CD14-positive monocyte (primary cell): ENCODE results near the gene SPATA13. TPM values are rescaled to one million over a fixed set of nuclear protein-coding genes. Genes with fewer than 3 reads are reported as not detected.

Experiments used
- DNase-seq, 3 donors: peaks; one replicate each; pipeline ENCODE4 v3.0.0-alpha.2; 2011 to 2022
- H2AFZ ChIP-seq: 2 replicates; pipeline ENCODE4 v1.6.0; 2012; ENCODE audit warnings: mild to moderate bottlenecking, low read depth, low read length, inconsistent platforms; ENCODE audit not compliant: insufficient read depth, poor library complexity, severe bottlenecking
- H3K27ac ChIP-seq, 2 donors: 1 replicate in 1 of 2; 2 replicates in 1 of 2; pipeline ENCODE4 v1.5.1; 2012 to 2013; ENCODE audit warnings: low read length in 2 of 2, control low read depth in 1 of 2, inconsistent platforms in 1 of 2, low read depth in 1 of 2, mild to moderate bottlenecking in 1 of 2
- H3K27me3 ChIP-seq, 2 donors: one replicate each; pipeline versions ENCODE4 v1.6.0 to v1.6.1; 2011 to 2013; ENCODE audit warnings: low read length in 2 of 2; ENCODE audit not compliant: control insufficient read depth in 2 of 2, insufficient read depth in 2 of 2
- H3K36me3 ChIP-seq, 2 donors: replicated peaks in 1 of 2; 1 replicate in 1 of 2; 2 replicates in 1 of 2; pipeline versions ENCODE4 v1.5.1 to v1.6.1; 2012 to 2013; ENCODE audit warnings: low read length in 2 of 2, control low read depth in 1 of 2, inconsistent platforms in 1 of 2, mild to moderate bottlenecking in 1 of 2; ENCODE audit not compliant: insufficient read depth in 2 of 2, control insufficient read depth in 1 of 2
- H3K4me1 ChIP-seq, 2 donors: 1 replicate in 1 of 2; 2 replicates in 1 of 2; pipeline versions ENCODE4 v1.5.1 to v1.6.1; 2012 to 2013; ENCODE audit warnings: low read length in 2 of 2, control low read depth in 1 of 2, inconsistent platforms in 1 of 2, mild to moderate bottlenecking in 1 of 2, moderate library complexity in 1 of 2; ENCODE audit not compliant: insufficient read depth in 2 of 2, control insufficient read depth in 1 of 2
- H3K4me2 ChIP-seq: replicated peaks from 2 replicates; pipeline ENCODE3; 2012; ENCODE audit warnings: low read length, moderate library complexity, mild to moderate bottlenecking; ENCODE audit not compliant: poor library complexity, severe bottlenecking; ENCODE audit errors: extremely low read depth
- H3K4me3 ChIP-seq, 3 experiments: fragments of 200-600 bp in 1 of 3; sonication (generic) in 1 of 3; replicated peaks in 1 of 3; 1 replicate in 2 of 3; 2 replicates in 1 of 3; pipeline ENCODE4 v1.5.1; 2011 to 2013; ENCODE audit warnings: low read length in 3 of 3, mild to moderate bottlenecking in 3 of 3, control low read depth in 2 of 3, low read depth in 2 of 3, inconsistent platforms in 1 of 3, moderate library complexity in 1 of 3
- H3K79me2 ChIP-seq: 2 replicates; pipeline ENCODE4 v1.6.0; 2012; ENCODE audit warnings: mild to moderate bottlenecking, control low read depth, inconsistent platforms, low read length, moderate library complexity; ENCODE audit not compliant: insufficient read depth
- H3K9ac ChIP-seq: 2 replicates; pipeline ENCODE4 v1.6.0; 2017; ENCODE audit warnings: low read length, mild to moderate bottlenecking; ENCODE audit not compliant: insufficient read depth, poor library complexity, severe bottlenecking
- H3K9me3 ChIP-seq, 2 donors: replicated peaks in 1 of 2; 1 replicate in 1 of 2; 2 replicates in 1 of 2; pipeline versions ENCODE4 v1.5.1 to v1.6.1; 2012 to 2013; ENCODE audit warnings: low read length in 2 of 2, control low read depth in 1 of 2; ENCODE audit not compliant: control insufficient read depth in 1 of 2, insufficient read depth in 1 of 2
- H4K20me1 ChIP-seq: 2 replicates; pipeline ENCODE4 v1.6.0; 2012; ENCODE audit warnings: mild to moderate bottlenecking, low read length, control low read depth, moderate library complexity; ENCODE audit not compliant: insufficient read depth
- H3K27ac Mint-ChIP-seq, 7 donors: one replicate each; pipeline ENCODE4 v1.8.0; 2020; ENCODE audit warnings: mild to moderate bottlenecking in 7 of 7, mixed read lengths in 7 of 7, moderate library complexity in 6 of 7, inconsistent platforms in 2 of 7
- H3K27me3 Mint-ChIP-seq, 3 donors: one replicate each; pipeline ENCODE4 v1.8.0; 2021 to 2022; ENCODE audit warnings: low read depth in 3 of 3, mild to moderate bottlenecking in 3 of 3, mixed read lengths in 3 of 3, moderate library complexity in 3 of 3, inconsistent platforms in 1 of 3
- H3K36me3 Mint-ChIP-seq, 2 donors: one replicate each; pipeline ENCODE4 v1.8.0; 2020; ENCODE audit warnings: mixed read lengths in 2 of 2, inconsistent platforms in 1 of 2, mild to moderate bottlenecking in 1 of 2
- H3K4me1 Mint-ChIP-seq: one replicate; pipeline ENCODE4 v1.8.0; 2020; ENCODE audit warnings: mild to moderate bottlenecking, mixed read lengths
- H3K4me3 Mint-ChIP-seq, 2 donors: one replicate each; pipeline ENCODE4 v1.8.0; 2020; ENCODE audit warnings: mild to moderate bottlenecking in 2 of 2, mixed read lengths in 2 of 2, moderate library complexity in 1 of 2
- H3K9me3 Mint-ChIP-seq, 7 donors: one replicate each; pipeline ENCODE4 v1.8.0; 2020 to 2022; ENCODE audit warnings: mixed read lengths in 7 of 7, mild to moderate bottlenecking in 6 of 7, moderate library complexity in 6 of 7, inconsistent platforms in 2 of 7
- CTCF ChIP-seq: fragments of 200-600 bp; IDR thresholded peaks from one replicate; pipeline ENCODE4 v1.8.0; 2022; ENCODE audit warnings: antibody characterized with exemption, mild to moderate bottlenecking
- WGBS: methylation state at CpG from one replicate; pipeline ENCODE4 v1.1.5; 2013; ENCODE audit warnings: missing lambda C conversion rate; ENCODE audit not compliant: insufficient coverage; 5-methylcytosine and 5-hydroxymethylcytosine counted together
- intact Hi-C, 2 donors: fragments of 100-400 bp; cut with micrococcal nuclease; formaldehyde crosslinking; loops; one replicate each; pipeline versions ENCODE4 v1.15.0 to v1.15.1; 2023
- polyA plus RNA-seq, 3 donors: library from polyadenylated mRNA; depleted of rRNA in 1 of 3; unstranded in 2 of 3; stranded (reverse) in 1 of 3; fragments of 300-500 nt in 2 of 3; fragments of >200 nt in 1 of 3; fragmentation: Illumina TruSeq in 2 of 3; gene quantifications; 1 replicate in 2 of 3; 2 replicates in 1 of 3; pipeline ENCODE4 v1.2.3, GENCODE V29; 2012 to 2021

SPATA13 gene
- polyA plus RNA-seq, 3 donors = 9.3 to 44.7 (median 11.6) TPM

- peaks cover 0 to 5% (median 2%) of the 10 kb centered on the region in 7 donors for H3K9me3 Mint-ChIP-seq
- no peaks in the 10 kb centered on the region for H3K36me3 ChIP-seq
- H3K9ac ChIP-seq = no peak overlapping the region
- H3K4me1 Mint-ChIP-seq = no peaks in the 10 kb centered on the region
- H3K27ac Mint-ChIP-seq = no peak overlapping the region
- no peak overlapping the region for H3K4me2 ChIP-seq
- intact Hi-C loops = no loop called here
- H3K9me3 ChIP-seq = no peaks in the 10 kb centered on the region
- no peak overlapping the region for H3K27ac ChIP-seq
- H4K20me1 ChIP-seq = no peaks in the 10 kb centered on the region
- 93% methylated on average over 3 of the region's 3 CpGs for WGBS
- H3K27me3 Mint-ChIP-seq = peaks cover 1 to 2% (median 2%) of the 10 kb centered on the region in 3 donors
- H3K4me3 Mint-ChIP-seq = no peak overlapping the region
- no peaks in the 10 kb centered on the region for H3K27me3 ChIP-seq
- no peak overlapping the region for H2AFZ ChIP-seq
- H3K4me3 ChIP-seq = no peak overlapping the region
- no peaks in the 10 kb centered on the region for H3K79me2 ChIP-seq
- DNase-seq = no peak
- H3K36me3 Mint-ChIP-seq = no peaks in the 10 kb centered on the region
- H3K4me1 ChIP-seq = no peaks in the 10 kb centered on the region
- no peak for TF ChIP-seq CTCF
These were observed 190.9 kb downstream of the SPATA13 start for GRCh38 chr13:24351423-24351822.

DNA sequence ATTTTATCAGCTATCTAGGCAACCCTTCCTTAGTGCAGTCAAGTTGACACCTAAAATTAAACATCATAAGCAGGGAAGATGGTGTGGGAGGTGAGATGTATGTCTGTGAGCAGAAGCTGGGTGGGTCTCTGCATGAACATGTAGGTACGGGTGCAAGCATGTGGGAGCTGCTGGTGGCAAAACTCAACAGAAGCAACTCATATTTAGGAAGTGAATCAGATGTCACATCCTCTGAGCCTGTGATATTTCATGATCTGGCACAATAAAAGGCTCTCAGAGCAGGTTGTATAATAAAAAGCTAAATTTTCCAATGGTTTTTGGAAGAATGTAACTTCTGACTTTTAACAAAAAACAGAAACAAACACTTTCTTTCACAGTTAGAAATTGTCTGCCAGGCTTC, 193.2 kb downstream of the SPATA13 start:
- H2AFZ ChIP-seq = no peak overlapping the region
- Mint-ChIP-seq H3K36me3 (no peaks in the 10 kb centered on the region), H3K4me3 (no peak overlapping the region), H3K9me3 (peaks cover 0 to 3% (median 0%) of the 10 kb centered on the region in 7 donors), H3K4me1 (no peaks in the 10 kb centered on the region), H3K27me3 (peaks cover 0 to 2% (median 0%) of the 10 kb centered on the region in 3 donors), H3K27ac (no peak overlapping the region)
- H3K27ac ChIP-seq = no peak overlapping the region
- no peaks in the 10 kb centered on the region for H4K20me1 ChIP-seq
- no peak for DNase-seq
- H3K4me3 ChIP-seq = no peak overlapping the region
- no peak for TF ChIP-seq CTCF
- intact Hi-C loops = no loop called here
- H3K36me3 ChIP-seq = no peaks in the 10 kb centered on the region
- H3K9ac ChIP-seq = no peak overlapping the region
- H3K9me3 ChIP-seq = no peaks in the 10 kb centered on the region
- no peak overlapping the region for H3K4me2 ChIP-seq
- H3K4me1 ChIP-seq = no peaks in the 10 kb centered on the region
- 78% methylated on average over 1 of the region's 1 CpG for WGBS
- H3K79me2 ChIP-seq = no peaks in the 10 kb centered on the region
- no peaks in the 10 kb centered on the region for H3K27me3 ChIP-seq
